WTC11 (cell line): ENCODE results near the gene ATN1. TPM values are rescaled to one million over a fixed set of nuclear protein-coding genes. Genes with fewer than 3 reads are reported as not detected.
A peak's percentile ranks its signal among the peaks of the same experiment; 100 is the strongest.

Experiments used
- ATAC-seq: fragments of 200-7000 bp; cut with Tn5 transposase; 2 replicates; pipeline ENCODE4 v1.10.0; 2021; ENCODE audit warnings: mild to moderate bottlenecking, moderate library complexity
- CTCF ChIA-PET: fragments of 300-600 bp; sonication (Branson Sonifier 250); formaldehyde crosslinking; loops from one replicate; lab custom pipeline; 2021; ENCODE audit warnings: antibody characterized with exemption; lab: Charles Lee
- POLR2A ChIA-PET: fragments of 350-600 bp; sonication (Branson Sonifier 250); formaldehyde crosslinking; loops from one replicate; lab custom pipeline; 2021; ENCODE audit warnings: antibody characterized with exemption; lab: Charles Lee
- DNase-seq: peaks from one replicate; pipeline ENCODE4 v3.0.0; 2021; ENCODE audit warnings: low spot score
- H3K27ac Mint-ChIP-seq: 2 replicates; pipeline ENCODE4 v1.8.0; 2021; ENCODE audit warnings: mixed read lengths
- H3K27me3 Mint-ChIP-seq: 2 replicates; pipeline ENCODE4 v1.8.0; 2021; ENCODE audit warnings: low read depth, mild to moderate bottlenecking, moderate library complexity, mixed read lengths
- H3K36me3 Mint-ChIP-seq: 2 replicates; pipeline ENCODE4 v1.8.0; 2021; ENCODE audit warnings: mixed read lengths
- H3K4me1 Mint-ChIP-seq: 2 replicates; pipeline ENCODE4 v1.8.0; 2022; ENCODE audit warnings: mixed read lengths
- H3K4me3 Mint-ChIP-seq: 2 replicates; pipeline ENCODE4 v1.8.0; 2021; ENCODE audit warnings: mild to moderate bottlenecking, moderate library complexity, mixed read lengths
- H3K9me3 Mint-ChIP-seq: 2 replicates; pipeline ENCODE4 v1.8.0; 2021; ENCODE audit warnings: mixed read lengths
- ARID4B ChIP-seq: sonication (generic); formaldehyde crosslinking; IDR thresholded peaks from 2 replicates; pipeline ENCODE4 v1.8.0; 2023; ENCODE audit warnings: missing genetic modification reagents, mild to moderate bottlenecking, borderline replicate concordance
- ATF1 ChIP-seq: sonication (generic); formaldehyde crosslinking; IDR thresholded peaks from 2 replicates; pipeline ENCODE4 v1.8.1; 2023; ENCODE audit warnings: mild to moderate bottlenecking, moderate library complexity, missing genetic modification reagents
- ATF6 ChIP-seq: sonication (generic); formaldehyde crosslinking; IDR thresholded peaks from 2 replicates; pipeline ENCODE4 v1.8.1; 2023; ENCODE audit warnings: mild to moderate bottlenecking, missing genetic modification reagents
- ELF4 ChIP-seq: sonication (generic); formaldehyde crosslinking; IDR thresholded peaks from 2 replicates; pipeline ENCODE4 v1.8.1; 2022; ENCODE audit warnings: low read depth, mild to moderate bottlenecking, moderate library complexity, missing genetic modification reagents
- ESRRA ChIP-seq: sonication (generic); formaldehyde crosslinking; IDR thresholded peaks from 2 replicates; pipeline ENCODE4 v1.8.1; 2022; ENCODE audit warnings: mild to moderate bottlenecking, missing genetic modification reagents, borderline replicate concordance
- FOXK1 ChIP-seq: sonication (generic); formaldehyde crosslinking; IDR thresholded peaks from 2 replicates; pipeline ENCODE4 v1.8.0; 2022; ENCODE audit warnings: mild to moderate bottlenecking, moderate library complexity, missing genetic modification reagents
- MAX ChIP-seq: sonication (generic); formaldehyde crosslinking; IDR thresholded peaks from 2 replicates; pipeline ENCODE4 v1.8.0; 2022; ENCODE audit warnings: mild to moderate bottlenecking, missing genetic modification reagents
- NFATC4 ChIP-seq: fragments of 250-450 bp; sonication (Bioruptor Pico); IDR thresholded peaks from 2 replicates; pipeline ENCODE4 v1.9.0; 2021; ENCODE audit warnings: mild to moderate bottlenecking
- NR1H2 ChIP-seq: sonication (generic); formaldehyde crosslinking; IDR thresholded peaks from 2 replicates; pipeline ENCODE4 v1.9.0; 2021; ENCODE audit warnings: mild to moderate bottlenecking, moderate library complexity, missing genetic modification reagents
- PRDM15 ChIP-seq: sonication (generic); formaldehyde crosslinking; IDR thresholded peaks from 2 replicates; pipeline ENCODE4 v1.8.0; 2022; ENCODE audit warnings: missing genetic modification reagents
- RORB ChIP-seq: fragments of 250-450 bp; sonication (Bioruptor Pico); IDR thresholded peaks from 2 replicates; pipeline ENCODE4 v1.9.0; 2021; ENCODE audit warnings: mild to moderate bottlenecking
- STAT6 ChIP-seq: sonication (generic); formaldehyde crosslinking; conservative IDR thresholded peaks from 2 replicates; pipeline ENCODE4 v1.8.1; 2023; ENCODE audit warnings: mild to moderate bottlenecking, low read depth, missing genetic modification reagents, moderate library complexity
- USF1 ChIP-seq: sonication (generic); formaldehyde crosslinking; IDR thresholded peaks from 2 replicates; pipeline ENCODE4 v1.8.0; 2022; ENCODE audit warnings: mild to moderate bottlenecking, missing genetic modification reagents
- USF2 ChIP-seq: sonication (generic); formaldehyde crosslinking; IDR thresholded peaks from 2 replicates; pipeline ENCODE4 v1.8.1; 2023; ENCODE audit warnings: mild to moderate bottlenecking, missing genetic modification reagents, moderate library complexity
- ZMAT4 ChIP-seq: fragments of 250-450 bp; sonication (Bioruptor Pico); IDR thresholded peaks from 2 replicates; pipeline ENCODE4 v1.9.0; 2021; ENCODE audit warnings: mild to moderate bottlenecking
- ZNF138 ChIP-seq: sonication (generic); formaldehyde crosslinking; conservative IDR thresholded peaks from 2 replicates; pipeline ENCODE4 v1.8.1; 2022; ENCODE audit warnings: mild to moderate bottlenecking, moderate library complexity, missing genetic modification reagents
- ZNF232 ChIP-seq: sonication (generic); formaldehyde crosslinking; IDR thresholded peaks from 2 replicates; pipeline ENCODE4 v1.8.0; 2022; ENCODE audit warnings: mild to moderate bottlenecking, missing genetic modification reagents
- total RNA-seq: library from RNA; stranded (reverse); gene quantifications from 3 replicates; pipeline ENCODE4 v1.2.3, GENCODE V29; 2021

ATN1 gene
- total RNA-seq, 1 experiment from 2014 or later, result 87.1 TPM

GRCh38 chr12:6937481-6938352, 10.0 kb downstream of the ATN1 start:
- H3K27ac Mint-ChIP-seq, result peak overlapping the region; percentile 93
- H3K4me1 Mint-ChIP-seq, result peaks cover 29% of the 10 kb centered on the region
- DNase-seq (peak; percentile 94), ATAC-seq (peak; percentile 83)
- peak overlapping the region; percentile 69 for H3K4me3 Mint-ChIP-seq
- ChIA-PET POLR2A (interaction anchor here (0.6 to 4.3 kb wide), 14 partner anchors 8 to 188 kb away, joined by 3 to 44 read pairs (median 5); partner anchors contain the start of genes CDCA3, LPCAT3, SPSB2 and TPI1), CTCF (interaction anchor here (0.6 to 6.9 kb wide), 21 partner anchors 8 to 176 kb away, joined by 3 to 93 read pairs (median 4); partner anchors contain the start of genes ATN1, CDCA3, ENO2 and LPCAT3)
- no peaks in the 10 kb centered on the region for H3K27me3 Mint-ChIP-seq
- peaks cover 40% of the 10 kb centered on the region for H3K36me3 Mint-ChIP-seq
- H3K9me3 Mint-ChIP-seq, result no peaks in the 10 kb centered on the region
- TF ChIP-seq ELF4 (CRISPR knock-in tag) (0 out of 2 replicates have a peak, but pooled peaks have one; percentile 83), ZNF232 (peak; percentile 79), RORB (CRISPR knock-in tag) (no peak), USF1 (CRISPR knock-in tag) (peak; percentile 65; the same call in 1 of the 2 replicates), PRDM15 (CRISPR knock-in tag) (no peak), ARID4B (peak; percentile 92; the same call in 1 of the 2 replicates), STAT6 (CRISPR knock-in tag) (0 out of 2 replicates have a peak, but pooled peaks have one; percentile 21), NFATC4 (peak; percentile 84; the same call in 1 of the 2 replicates), ZMAT4 (CRISPR knock-in tag) (peak; percentile 66; the same call in 1 of the 2 replicates), ATF6 (CRISPR knock-in tag) (no peak), FOXK1 (CRISPR knock-in tag) (peak; percentile 95), ATF1 (CRISPR knock-in tag) (peak; percentile 86; the same call in 1 of the 2 replicates), USF2 (CRISPR knock-in tag) (no peak; the same call in none of the 2 replicates), MAX (peak; percentile 89), ZNF138 (CRISPR knock-in tag) (peak; percentile 85; the same call in 1 of the 2 replicates), ESRRA (CRISPR knock-in tag) (peak; percentile 75), NR1H2 (no peak)
